IMR-90 (cell line): ENCODE data around the gene RAD21L1. TPM values are rescaled to one million over a fixed set of nuclear protein-coding genes. Genes with fewer than 3 reads are reported as not detected.

Experiments
- ATAC-seq: fragments of 200-7000 bp; cut with Tn5 transposase; 2 replicates; pipeline ENCODE4 v1.9.1; 2020; ENCODE audit warnings: low read depth, mild to moderate bottlenecking, moderate library complexity
- BruUV-seq: library from RNA; stranded (reverse); fragments of 400-500 nt; replicated peaks from 2 replicates; lab custom pipeline; 2021; lab: Mats Ljungman, UMichigan
- CTCF ChIA-PET: fragments of 300-600 bp; formaldehyde crosslinking; extraction: SDS; loops from one replicate; lab custom pipeline; 2021; ENCODE audit warnings: antibody characterized with exemption; lab: Yijun Ruan, JAX
- POLR2A ChIA-PET: fragments of 300-600 bp; sonication (Branson Sonifier 250); formaldehyde crosslinking; loops from one replicate; lab custom pipeline; 2022; ENCODE audit warnings: antibody characterized with exemption; ENCODE audit not compliant: unreplicated experiment; lab: Charles Lee
- DNase-seq: peaks from one replicate; pipeline ENCODE4 v3.0.0; 2013
- H2AFZ ChIP-seq: replicated peaks from 2 replicates; pipeline ENCODE3; 2013; ENCODE audit warnings: low read length, mild to moderate bottlenecking; ENCODE audit not compliant: poor library complexity
- H2AK5ac ChIP-seq: 2 replicates; pipeline ENCODE4 v1.6.1; 2013; ENCODE audit warnings: low read depth, low read length, inconsistent platforms
- H2AK9ac ChIP-seq: replicated peaks from 2 replicates; pipeline ENCODE3; 2013; ENCODE audit warnings: mild to moderate bottlenecking, low read depth, low read length, moderate library complexity; ENCODE audit not compliant: poor library complexity
- H2BK120ac ChIP-seq: 2 replicates; pipeline ENCODE4 v1.6.1; 2013; ENCODE audit warnings: low read depth, low read length, inconsistent platforms
- H2BK15ac ChIP-seq: 3 replicates; pipeline ENCODE4 v1.6.1; 2013; ENCODE audit warnings: low read depth, low read length, inconsistent platforms
- H2BK20ac ChIP-seq: 2 replicates; pipeline ENCODE4 v1.6.1; 2013; ENCODE audit warnings: low read depth, mild to moderate bottlenecking, inconsistent platforms, low read length, moderate library complexity
- H2BK5ac ChIP-seq: 2 replicates; pipeline ENCODE4 v1.6.1; 2013; ENCODE audit warnings: mild to moderate bottlenecking, low read depth, low read length, inconsistent platforms; ENCODE audit not compliant: poor library complexity, severe bottlenecking
- H3K14ac ChIP-seq: replicated peaks from 2 replicates; pipeline ENCODE4 v1.6.1; 2013; ENCODE audit warnings: low read depth, low read length, inconsistent platforms
- H3K18ac ChIP-seq: 2 replicates; pipeline ENCODE4 v1.6.1; 2013; ENCODE audit warnings: low read depth, low read length, control low read depth
- H3K23ac ChIP-seq: 2 replicates; pipeline ENCODE4 v1.6.1; 2013; ENCODE audit warnings: low read depth, low read length, inconsistent platforms
- H3K27ac ChIP-seq: 2 replicates; pipeline ENCODE4 v1.5.1; 2013; ENCODE audit warnings: mild to moderate bottlenecking, control low read depth, low read length; ENCODE audit not compliant: insufficient read depth
- H3K27me3 ChIP-seq: 2 replicates; pipeline ENCODE4 v1.6.1; 2013; ENCODE audit warnings: low read length; ENCODE audit not compliant: control insufficient read depth, insufficient read depth
- H3K36me3 ChIP-seq: 2 replicates; pipeline ENCODE4 v1.6.1; 2013; ENCODE audit warnings: low read length, mixed read lengths; ENCODE audit not compliant: control insufficient read depth, insufficient read depth
- H3K4ac ChIP-seq: 2 replicates; pipeline ENCODE4 v1.6.1; 2013; ENCODE audit warnings: low read depth, low read length, inconsistent platforms
- H3K4me1 ChIP-seq: 2 replicates; pipeline ENCODE4 v1.6.1; 2013; ENCODE audit warnings: low read length, mixed read lengths; ENCODE audit not compliant: control insufficient read depth, insufficient read depth
- H3K4me2 ChIP-seq: 2 replicates; pipeline ENCODE4 v1.6.1; 2013; ENCODE audit warnings: low read depth, mild to moderate bottlenecking, control low read depth, low read length, moderate library complexity
- H3K4me3 ChIP-seq: 2 replicates; pipeline ENCODE4 v1.5.1; 2013; ENCODE audit warnings: low read depth, mild to moderate bottlenecking, control low read depth, low read length, moderate library complexity; ENCODE audit not compliant: insufficient read depth
- H3K56ac ChIP-seq: 2 replicates; pipeline ENCODE4 v1.6.1; 2013; ENCODE audit warnings: low read length, inconsistent platforms; ENCODE audit not compliant: insufficient read depth; ENCODE audit errors: extremely low read depth
- H3K79me1 ChIP-seq, 2 experiments: 2 replicates each; pipeline ENCODE4 v1.6.1; 2013; ENCODE audit warnings: low read length in 2 of 2, inconsistent platforms in 1 of 2, low read depth in 1 of 2
- H3K9ac ChIP-seq: 2 replicates; pipeline ENCODE4 v1.6.1; 2013; ENCODE audit warnings: low read depth, low read length, control low read depth
- H3K9me1 ChIP-seq: 2 replicates; pipeline ENCODE4 v1.6.1; 2013; ENCODE audit warnings: low read length, inconsistent platforms; ENCODE audit not compliant: insufficient read depth
- H3K9me3 ChIP-seq: 2 replicates; pipeline ENCODE4 v1.6.1; 2013; ENCODE audit warnings: low read length; ENCODE audit not compliant: control insufficient read depth, insufficient read depth
- H4K20me1 ChIP-seq: 2 replicates; pipeline ENCODE4 v1.6.1; 2013; ENCODE audit warnings: low read length, inconsistent platforms; ENCODE audit not compliant: insufficient read depth
- H4K5ac ChIP-seq: 2 replicates; pipeline ENCODE4 v1.6.1; 2013; ENCODE audit warnings: mild to moderate bottlenecking, low read depth, low read length, control low read depth
- H4K8ac ChIP-seq, 2 experiments: 2 replicates each; pipeline ENCODE4 v1.6.1; 2013; ENCODE audit warnings: low read depth in 2 of 2, low read length in 2 of 2, control low read depth in 1 of 2, inconsistent platforms in 1 of 2
- H4K91ac ChIP-seq: 2 replicates; pipeline ENCODE4 v1.6.1; 2013; ENCODE audit warnings: low read depth, low read length, inconsistent platforms; ENCODE audit not compliant: insufficient read depth
- BHLHE40 ChIP-seq: fragments of 150-350 bp; IDR thresholded peaks from 2 replicates; pipeline ENCODE4 v1.6.1; 2016; ENCODE audit warnings: mild to moderate bottlenecking, low read depth, low read length
- CEBPB ChIP-seq: IDR thresholded peaks from 2 replicates; pipeline ENCODE4 v1.6.1; 2012; ENCODE audit warnings: low read depth, low read length, improper control_type of control experiment
- CHD1 ChIP-seq: IDR thresholded peaks from 2 replicates; pipeline ENCODE4 v1.6.1; 2012; ENCODE audit warnings: low read depth, low read length, improper control_type of control experiment
- ELK1 ChIP-seq: fragments of 150-350 bp; IDR thresholded peaks from 2 replicates; pipeline ENCODE4 v1.6.1; 2016; ENCODE audit warnings: low read depth, mild to moderate bottlenecking, low read length, moderate library complexity, borderline replicate concordance
- FOS ChIP-seq: fragments of 150-350 bp; IDR thresholded peaks from 2 replicates; pipeline ENCODE4 v1.6.1; 2016; ENCODE audit warnings: low read depth, low read length
- MAZ ChIP-seq: IDR thresholded peaks from 2 replicates; pipeline ENCODE4 v1.6.1; 2012; ENCODE audit warnings: low read depth, mild to moderate bottlenecking, low read length, improper control_type of control experiment, moderate library complexity, borderline replicate concordance
- NFE2L2 ChIP-seq: fragments of 150-350 bp; IDR thresholded peaks from 2 replicates; pipeline ENCODE4 v1.6.1; 2016; ENCODE audit warnings: low read depth, mild to moderate bottlenecking, low read length
- POLR2A ChIP-seq: IDR thresholded peaks from 2 replicates; pipeline ENCODE4 v1.6.1; 2012; ENCODE audit warnings: mild to moderate bottlenecking, low read depth, low read length
- RCOR1 ChIP-seq: IDR thresholded peaks from 2 replicates; pipeline ENCODE4 v1.6.1; 2012; ENCODE audit warnings: mild to moderate bottlenecking, low read length, improper control_type of control experiment; ENCODE audit not compliant: insufficient replicate concordance
- USF2 ChIP-seq: fragments of 150-350 bp; IDR thresholded peaks from 2 replicates; pipeline ENCODE4 v1.6.1; 2017; ENCODE audit warnings: mild to moderate bottlenecking, antibody characterized with exemption, low read length, low read depth
- WGBS, 2 experiments: methylation state at CpG; one replicate each; pipeline versions ENCODE4 v1.1.5 to v1.1.7; 2013; ENCODE audit warnings: missing lambda C conversion rate in 2 of 2; ENCODE audit not compliant: insufficient read length in 1 of 2; ENCODE audit errors: extremely low coverage in 2 of 2; 5-methylcytosine and 5-hydroxymethylcytosine counted together
- dilution Hi-C: fragments of 300-500 bp; cut with HindIII; formaldehyde crosslinking; loops from one replicate; pipeline ENCODE4 v1.14.3; 2018; ENCODE audit warnings: low sequenced_read_pairs; ENCODE audit not compliant: unreplicated experiment
- in situ Hi-C: fragments of 300-500 bp; cut with MboI; formaldehyde crosslinking; loops from 3 replicates; pipeline ENCODE4 v1.14.3; 2019; ENCODE audit warnings: low sequenced_read_pairs, inconsistent platforms, mixed read lengths
- intact Hi-C: fragments of 100-400 bp; cut with micrococcal nuclease; formaldehyde crosslinking; loops from 2 replicates; pipeline ENCODE4 v1.10.0; 2022
- polyA plus RNA-seq, 3 experiments: library from polyadenylated mRNA; depleted of rRNA; stranded (reverse); fragments of >200 nt; gene quantifications; 2 replicates each; pipeline ENCODE4 v1.2.3, GENCODE V29; 2012; ENCODE audit warnings: low replicate concordance in 1 of 3
- total RNA-seq: library from RNA; depleted of rRNA; stranded (reverse); fragments of >200 nt; gene quantifications from 2 replicates; pipeline ENCODE4 v1.2.3, GENCODE V29; 2012

Gene RAD21L1
- total and polyA plus RNA-seq, 2 of the 4 experiments (the other 2 are of a cell fraction), result not detected

- Histone ChIP-seq H3K27ac (no peak overlapping the region), H2AK5ac (no peak overlapping the region), H3K27me3 (peaks cover 17% of the 10 kb centered on the region), H4K8ac (no peak overlapping the region), H3K36me3 (no peaks in the 10 kb centered on the region), H3K18ac (no peak overlapping the region), H3K9me1 (no peaks in the 10 kb centered on the region), H3K79me1 (no peaks in the 10 kb centered on the region), H3K56ac (no peak overlapping the region), H3K9me3 (no peaks in the 10 kb centered on the region; the same call in 1 of the 2 replicates), H3K9ac (no peak overlapping the region), H3K23ac (no peak overlapping the region), H3K4ac (no peak overlapping the region), H2AK9ac (no peak overlapping the region), H3K14ac (no peak overlapping the region), H2BK15ac (no peak overlapping the region), H4K5ac (no peak overlapping the region), H2BK120ac (no peak overlapping the region), H2BK5ac (no peak overlapping the region), H3K4me2 (no peak overlapping the region), H2BK20ac (no peak overlapping the region), H2AFZ (no peak overlapping the region), H4K91ac (no peak overlapping the region), H4K20me1 (no peaks in the 10 kb centered on the region), H3K4me3 (no peak overlapping the region), H3K4me1 (no peaks in the 10 kb centered on the region)
- CTCF ChIA-PET, result no interaction called here
- no TSS peak for BruUV-seq
- WGBS, 2 experiments, result no CpG with 5 or more reads among the region's 3 CpGs
- intact Hi-C loops, result no loop called here
- dilution Hi-C loops, result no loop called here
- no peak for TF ChIP-seq RCOR1
- TF ChIP-seq CHD1, result no peak
- no peak for TF ChIP-seq USF2
- no peak for TF ChIP-seq CEBPB
- TF ChIP-seq ELK1, result no peak
- TF ChIP-seq NFE2L2, result no peak
- TF ChIP-seq MAZ, result no peak
- no peak for TF ChIP-seq BHLHE40
- no peak for TF ChIP-seq POLR2A
- no peak for TF ChIP-seq FOS
- in situ Hi-C loops, result no loop called here
- no peak for DNase-seq
- POLR2A ChIA-PET, result no interaction called here
- no peak for ATAC-seq
Measured at GRCh38 chr20:1229541-1229940, 3.7 kb downstream of the RAD21L1 start.
